Choroid plexus epithelial cell (primary cell): ENCODE measurements around the gene GGCX.

ENCODE experiments used
- DNase-seq: peaks from one replicate; pipeline ENCODE4 v3.0.0-alpha.2; 2010; ENCODE audit warnings: low read depth
- H3K4me3 ChIP-seq: 2 replicates; pipeline ENCODE4 v1.5.1; 2011; ENCODE audit warnings: low read depth, mild to moderate bottlenecking, control low read depth, low read length, moderate library complexity
- TF ChIP-seq, protein P1 (sequence below): conservative IDR thresholded peaks from 2 replicates; pipeline ENCODE4 v1.5.1; 2011; ENCODE audit warnings: low read depth, mild to moderate bottlenecking, control low read depth, inconsistent platforms, low read length, moderate library complexity

Gene GGCX

DNA sequence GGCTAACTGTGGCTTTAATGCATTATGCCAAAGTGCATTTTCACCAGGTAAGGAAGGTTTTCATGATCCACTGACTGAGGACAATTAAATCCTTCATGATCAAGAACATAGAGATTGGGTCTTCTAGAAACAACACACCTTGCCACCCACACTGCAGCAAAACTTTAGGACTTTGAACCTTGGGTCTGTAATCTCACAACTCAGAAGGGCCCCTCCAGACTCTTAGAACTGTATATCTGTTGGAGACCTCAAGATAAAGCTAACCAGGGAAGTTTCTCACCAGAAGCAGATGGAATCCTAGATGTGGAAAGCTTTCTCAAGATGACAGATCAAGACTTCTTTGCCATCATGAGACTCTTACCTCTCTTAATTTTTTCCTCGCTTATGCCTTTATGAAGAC lies 64.9 kb downstream of the GGCX start:
- H3K4me3 ChIP-seq = no peak overlapping the region
- no peak for DNase-seq
- TF ChIP-seq, protein P1, sequence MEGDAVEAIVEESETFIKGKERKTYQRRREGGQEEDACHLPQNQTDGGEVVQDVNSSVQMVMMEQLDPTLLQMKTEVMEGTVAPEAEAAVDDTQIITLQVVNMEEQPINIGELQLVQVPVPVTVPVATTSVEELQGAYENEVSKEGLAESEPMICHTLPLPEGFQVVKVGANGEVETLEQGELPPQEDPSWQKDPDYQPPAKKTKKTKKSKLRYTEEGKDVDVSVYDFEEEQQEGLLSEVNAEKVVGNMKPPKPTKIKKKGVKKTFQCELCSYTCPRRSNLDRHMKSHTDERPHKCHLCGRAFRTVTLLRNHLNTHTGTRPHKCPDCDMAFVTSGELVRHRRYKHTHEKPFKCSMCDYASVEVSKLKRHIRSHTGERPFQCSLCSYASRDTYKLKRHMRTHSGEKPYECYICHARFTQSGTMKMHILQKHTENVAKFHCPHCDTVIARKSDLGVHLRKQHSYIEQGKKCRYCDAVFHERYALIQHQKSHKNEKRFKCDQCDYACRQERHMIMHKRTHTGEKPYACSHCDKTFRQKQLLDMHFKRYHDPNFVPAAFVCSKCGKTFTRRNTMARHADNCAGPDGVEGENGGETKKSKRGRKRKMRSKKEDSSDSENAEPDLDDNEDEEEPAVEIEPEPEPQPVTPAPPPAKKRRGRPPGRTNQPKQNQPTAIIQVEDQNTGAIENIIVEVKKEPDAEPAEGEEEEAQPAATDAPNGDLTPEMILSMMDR = no peak
